Measurements from ENCODE around the gene SDK1. TPM values are rescaled to one million over a fixed set of nuclear protein-coding genes. Genes with fewer than 3 reads are reported as not detected.

Gene SDK1
- total and polyA plus RNA-seq, 2 of the 8 experiments (the other 6 are each of a cell fraction or from before 2014, with no cell fraction given) = 3.3 to 7.2 TPM

- Histone ChIP-seq H2BK15ac (ENCODE audit: low read length) (no peak overlapping the region), H3K36me3 (ENCODE audit: control insufficient read depth in 2 of 4, insufficient read depth in 4 of 4, low read length in 3 of 4) (no peaks in the 10 kb centered on the region), H2AK5ac (ENCODE audit: low read depth, low read length) (no peak overlapping the region), H3K23ac (ENCODE audit: insufficient read length) (no peak overlapping the region), H3K4me2 (ENCODE audit: insufficient read depth in 1 of 2, low read depth in 2 of 2, low read length in 2 of 2) (no peak overlapping the region), H3K14ac (ENCODE audit: insufficient read length) (no peak overlapping the region), H2AFZ (ENCODE audit: low read length) (no peak overlapping the region), H3K56ac (replicated peaks; ENCODE audit: insufficient read length, low read depth, low read length) (no peak overlapping the region), H4K20me1 (replicated peaks in 1 of 2; ENCODE audit: control insufficient read depth in 1 of 2, insufficient read depth in 2 of 2, low read length in 2 of 2) (no peaks in the 10 kb centered on the region), H3K27ac (ENCODE audit: low read depth, low read length) (no peak overlapping the region), H2BK5ac (ENCODE audit: low read depth, low read length) (no peak overlapping the region), H2BK120ac (replicated peaks; ENCODE audit: low read depth, low read length) (no peak overlapping the region), H3K27me3 (replicated peaks in 1 of 4; ENCODE audit: control insufficient read depth in 3 of 4, extremely low read depth in 1 of 4, insufficient read depth in 3 of 4, low read length in 3 of 4) (no peaks in the 10 kb centered on the region), H3K9me3 (ENCODE audit: insufficient read depth in 2 of 2, low read depth in 1 of 2, low read length in 1 of 2) (no peaks in the 10 kb centered on the region), H4K8ac (ENCODE audit: extremely low read depth, insufficient read depth, low read length) (peak overlapping the region; percentile 73; the same call in 1 of the 2 replicates), H4K91ac (replicated peaks; ENCODE audit: insufficient read length, low read length) (no peak overlapping the region), H2BK12ac (ENCODE audit: low read depth, low read length) (no peak overlapping the region), H3K4ac (replicated peaks; ENCODE audit: insufficient read length, low read depth, low read length) (no peak overlapping the region), H2BK20ac (ENCODE audit: low read length) (no peak overlapping the region), H3K9ac (replicated peaks in 1 of 4; ENCODE audit: extremely low read depth in 1 of 4, low read depth in 3 of 4, low read length in 3 of 4) (no peak overlapping the region), H3K23me2 (ENCODE audit: low read depth, low read length) (no peaks in the 10 kb centered on the region), H3K4me3 (ENCODE audit: extremely low read depth in 1 of 4, insufficient read depth in 2 of 4, low read depth in 3 of 4, low read length in 4 of 4) (no peak overlapping the region), H3K79me1 (ENCODE audit: low read depth, low read length) (no peaks in the 10 kb centered on the region), H3K4me1 (replicated peaks in 1 of 4; ENCODE audit: control insufficient read depth in 3 of 4, insufficient read depth in 4 of 4, low read length in 3 of 4) (peaks cover 0 to 6% (median 3%) of the 10 kb centered on the region in 4 experiments; a peak in 2 of 7 replicates), H3K18ac (ENCODE audit: extremely low read depth, low read length) (no peak overlapping the region), H3K79me2 (ENCODE audit: control insufficient read depth in 1 of 2, insufficient read depth in 2 of 2, low read length in 2 of 2) (no peaks in the 10 kb centered on the region), H4K5ac (ENCODE audit: insufficient read length, low read depth, low read length) (no peak overlapping the region)
- DNase-seq (ENCODE audit: low read depth in 1 of 2, low spot score in 2 of 2) (no peak), FAIRE-seq (no peak)
- CTCF ChIA-PET (ENCODE audit: partially characterized antibody) = interaction anchor here (0.6 to 1.2 kb wide), 3 partner anchors 16 to 23 kb away, joined by 3 to 5 read pairs (median 4); no protein-coding TSS in a partner anchor
- POLR2A ChIA-PET (ENCODE audit: partially characterized antibody) = no interaction called here
- 89% methylated on average over 6 of the region's 7 CpGs; no CpG with 5 or more reads in 1 of the 2 experiments for WGBS, 2 experiments (ENCODE audit: extremely low coverage in 1 of 2, insufficient coverage in 1 of 2, insufficient read length in 1 of 2, insufficient replicate concordance in 2 of 2, low coverage in 1 of 2, low lambda C conversion rate in 2 of 2, missing lambda C conversion rate in 1 of 2)
- no peak for TF ChIP-seq MAX (IDR thresholded peaks at IDR 0.05)
- no peak for TF ChIP-seq SIN3A (conservative IDR thresholded peaks at IDR 0.05 in 1 of 2, IDR thresholded peaks at IDR 0.05 in 1 of 2; ENCODE audit: low read depth in 1 of 2, low read length in 2 of 2)
- no peak for TF ChIP-seq EGR1 (IDR thresholded peaks at IDR 0.05; ENCODE audit: borderline replicate concordance, low read depth, low read length)
- TF ChIP-seq MAFK (IDR thresholded peaks at IDR 0.05; ENCODE audit: low read depth, low read length) = no peak
- TF ChIP-seq PHF8 (conservative IDR thresholded peaks at IDR 0.05; ENCODE audit: low read depth, low read length) = no peak
- no peak for TF ChIP-seq POLR2AphosphoS5 (IDR thresholded peaks at IDR 0.05; ENCODE audit: low read depth, low read length)
- TF ChIP-seq ATF2 (IDR thresholded peaks at IDR 0.05; ENCODE audit: low read length) = no peak
- no peak for TF ChIP-seq POU5F1 (IDR thresholded peaks at IDR 0.05; ENCODE audit: low read depth, low read length)
- TF ChIP-seq SRF (IDR thresholded peaks at IDR 0.05; ENCODE audit: low read depth, low read length) = no peak
- no peak for TF ChIP-seq ASH2L (IDR thresholded peaks at IDR 0.05; ENCODE audit: low read length)
- TF ChIP-seq CBX5 (IDR thresholded peaks at IDR 0.05; ENCODE audit: low read depth, low read length) = no peak
- TF ChIP-seq E2F6 (IDR thresholded peaks at IDR 0.05) = no peak
Measured at GRCh38 chr7:4168541-4168940, 867.5 kb downstream of the SDK1 start.
